ENCODE measurements around the gene LIPT1.
"Not testable (repeated sequence)": the region's sequence is repeated elsewhere in the genome, so short reads cannot be mapped to it uniquely, and the experiment has no call there.

The LIPT1 gene

DNA sequence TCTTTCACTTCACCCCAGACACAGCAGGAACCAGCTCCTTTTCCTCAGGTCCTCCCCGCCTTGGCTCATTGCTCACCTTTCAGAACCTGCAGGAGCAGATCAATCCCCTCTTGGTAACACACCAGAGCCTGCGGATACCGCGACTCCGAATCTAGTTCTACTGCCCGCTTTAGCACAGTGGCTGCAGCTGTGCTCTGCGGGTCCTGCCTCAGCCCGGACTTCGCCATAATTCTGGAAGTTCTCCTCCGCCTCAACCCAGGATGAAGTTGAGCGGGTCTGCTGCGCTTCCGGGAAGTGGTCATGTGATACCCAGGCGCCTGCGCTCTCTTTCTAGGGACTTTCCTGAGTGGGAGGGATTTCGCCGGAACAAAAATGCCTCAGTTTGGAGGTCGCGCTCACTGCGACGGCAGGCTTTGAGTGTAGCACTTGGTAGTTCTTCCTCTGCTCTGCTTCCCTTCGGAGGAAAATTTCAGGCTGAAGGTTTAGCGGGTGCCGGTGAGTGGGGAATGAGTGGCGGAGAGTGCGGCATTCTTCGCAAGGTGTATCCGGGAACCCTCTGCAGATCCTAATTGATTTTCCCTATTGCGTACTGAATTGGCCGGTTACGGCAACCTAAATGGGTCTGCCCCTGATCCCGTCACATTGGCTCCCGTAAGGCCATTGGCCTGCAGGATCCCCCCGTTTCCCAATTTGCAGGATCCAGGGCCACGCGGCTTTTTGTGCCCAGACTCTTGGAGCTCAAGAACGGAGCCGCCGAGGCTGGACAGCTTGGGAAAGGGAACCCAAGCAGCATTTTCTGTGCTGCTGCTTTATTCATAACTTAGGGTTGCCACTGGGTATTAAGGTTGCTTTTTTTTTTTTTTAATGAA lies 26.2 kb downstream of the LIPT1 start, which contains the start of the genes MITD1 and MRPL30:
TSS of gene MITD1 (minus strand) at position 304 of the 869 bp plus-strand sequence. CDS start at position 227, 77 bp downstream.
TSS of gene MRPL30 (plus strand) at position 430 of the 869 bp plus-strand sequence. CDS start 5,020 bp downstream, outside the sequence.
- DNase-seq = peak; percentile 92 to 94

DNA sequence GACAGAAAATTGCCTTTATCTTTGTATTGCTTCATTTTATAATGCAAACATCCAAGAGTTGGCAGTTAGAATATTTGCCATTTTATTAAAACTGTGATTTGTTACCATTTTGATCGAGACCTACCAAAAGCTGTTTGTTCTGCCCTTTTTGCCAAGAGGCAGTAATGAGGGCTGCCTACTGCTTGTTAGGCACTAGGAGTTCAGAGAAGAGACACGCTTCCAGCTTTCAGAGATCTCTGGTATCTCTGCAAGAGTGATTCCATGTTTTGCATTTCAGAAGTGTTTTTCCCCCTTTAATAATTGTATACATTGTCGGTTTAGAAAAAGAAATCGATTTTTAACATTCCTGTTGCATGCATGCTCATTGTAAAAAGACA lies 26.8 kb downstream of the LIPT1 start:
- DNase-seq = no peak

DNA sequence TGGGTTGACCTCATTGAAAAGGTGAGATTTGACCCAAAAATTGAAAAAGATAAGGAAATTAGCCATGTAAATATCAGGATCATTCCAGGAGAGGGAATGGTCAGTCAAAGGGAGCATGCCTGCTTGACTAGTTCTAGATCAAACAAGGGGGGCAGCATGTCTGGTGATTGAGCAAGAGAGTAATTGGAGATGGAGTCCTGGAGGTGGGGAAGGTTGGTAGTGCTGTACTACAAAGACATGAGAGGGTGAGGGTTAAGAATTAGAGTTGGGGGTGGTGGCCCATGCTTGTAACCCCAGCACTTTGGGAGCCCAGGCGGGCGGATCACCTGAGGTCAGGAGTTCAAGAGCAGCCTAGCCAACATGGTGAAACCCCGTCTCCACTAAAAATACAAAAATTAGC lies 28.3 kb downstream of the LIPT1 start:
- DNase-seq = no peak

DNA sequence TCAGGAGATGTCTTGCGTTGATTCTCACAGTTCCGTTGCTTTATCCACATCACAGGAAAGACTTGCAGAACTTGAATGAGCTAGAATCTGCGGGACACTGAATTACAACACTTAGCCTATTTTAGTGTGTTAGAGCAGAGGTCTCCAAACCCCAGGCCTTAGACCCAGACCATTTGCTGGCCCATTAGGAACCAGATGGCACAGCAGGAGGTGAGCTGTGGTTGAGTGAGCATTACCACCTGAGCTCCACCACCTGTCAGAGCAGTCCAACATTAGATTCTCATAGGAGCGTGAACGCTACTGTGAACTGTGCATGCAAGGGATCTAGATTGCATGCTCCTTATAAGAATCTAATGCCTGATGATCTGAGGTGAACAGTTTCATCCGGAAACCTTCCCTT lies 30.0 kb downstream of the LIPT1 start:
- no peak for DNase-seq

DNA sequence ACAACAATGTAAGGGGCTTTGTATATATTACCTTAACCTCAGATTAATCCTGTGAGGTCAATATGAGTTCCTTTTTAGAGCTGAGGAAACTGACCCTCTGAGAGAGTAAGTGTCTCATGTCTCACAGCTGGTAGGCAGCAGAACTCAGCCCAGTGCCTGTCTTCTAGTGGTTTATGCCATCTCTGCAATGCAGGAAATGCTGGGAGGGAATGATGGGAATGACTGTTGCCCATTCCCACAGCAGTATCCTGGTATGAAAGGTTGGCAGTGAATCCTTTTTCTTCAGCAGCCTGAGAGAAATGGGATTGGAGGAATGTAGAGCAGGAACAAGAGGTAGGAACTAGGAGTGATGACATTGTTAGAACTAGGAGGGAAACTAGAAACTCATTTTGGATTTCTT lies 32.2 kb downstream of the LIPT1 start:
- no peak for DNase-seq

DNA sequence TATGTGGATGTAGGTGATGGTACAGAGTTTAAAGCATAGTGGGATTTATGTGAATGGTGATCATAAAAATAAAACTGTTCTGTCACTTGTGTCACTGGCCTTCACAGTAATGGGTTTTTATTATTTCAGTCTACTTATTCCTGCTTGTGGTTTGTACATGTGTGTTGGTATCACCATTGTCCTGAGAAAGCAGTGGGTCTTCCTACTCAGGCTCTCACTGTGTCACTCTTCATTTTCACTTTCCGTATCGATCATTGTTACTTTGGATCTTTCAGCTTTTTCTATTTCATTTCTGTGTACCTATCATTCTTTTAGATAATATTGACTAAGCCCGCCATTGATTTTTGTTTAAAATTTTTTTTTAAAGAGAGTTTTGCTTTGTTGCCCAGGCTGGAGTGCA lies 33.6 kb downstream of the LIPT1 start:
- no peak for DNase-seq

DNA sequence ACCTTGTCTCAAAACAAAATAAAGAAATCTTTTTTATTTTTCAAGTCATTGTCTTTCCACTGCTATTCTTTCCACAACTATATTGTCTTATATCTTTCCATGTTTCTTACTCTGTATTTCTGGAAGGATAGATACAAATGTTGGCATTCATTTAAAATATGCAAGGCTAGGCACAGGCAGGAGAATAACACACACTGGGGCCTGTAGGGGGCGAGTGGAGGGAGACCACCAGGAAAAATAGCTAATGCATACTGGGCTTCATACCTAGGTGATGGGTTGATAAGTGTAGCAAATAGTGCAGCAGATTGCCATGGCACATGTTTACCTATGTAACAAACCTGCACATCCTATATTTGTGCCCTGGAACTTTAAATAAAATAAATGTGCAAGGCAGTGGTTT lies 35.8 kb downstream of the LIPT1 start:
- DNase-seq = no peak

DNA sequence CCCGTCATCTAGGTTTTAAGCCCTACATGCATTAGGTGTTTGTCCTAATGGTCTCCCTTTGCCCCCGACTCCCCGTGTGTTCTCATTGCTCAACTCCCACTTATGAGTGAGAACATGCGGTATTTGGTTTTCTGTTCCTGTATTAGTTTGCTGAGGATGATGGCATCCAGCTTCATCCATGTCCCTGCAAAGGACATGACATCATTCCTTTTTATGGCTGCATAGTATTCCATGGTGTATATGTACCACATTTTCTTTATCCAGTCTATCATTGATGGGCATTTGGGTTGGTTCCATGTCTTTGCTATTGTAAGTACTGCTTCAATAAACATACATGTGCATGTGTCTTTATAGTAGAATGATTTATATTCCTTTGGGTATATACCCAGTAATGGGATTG lies 37.6 kb downstream of the LIPT1 start:
- not testable (repeated sequence) for DNase-seq

DNA sequence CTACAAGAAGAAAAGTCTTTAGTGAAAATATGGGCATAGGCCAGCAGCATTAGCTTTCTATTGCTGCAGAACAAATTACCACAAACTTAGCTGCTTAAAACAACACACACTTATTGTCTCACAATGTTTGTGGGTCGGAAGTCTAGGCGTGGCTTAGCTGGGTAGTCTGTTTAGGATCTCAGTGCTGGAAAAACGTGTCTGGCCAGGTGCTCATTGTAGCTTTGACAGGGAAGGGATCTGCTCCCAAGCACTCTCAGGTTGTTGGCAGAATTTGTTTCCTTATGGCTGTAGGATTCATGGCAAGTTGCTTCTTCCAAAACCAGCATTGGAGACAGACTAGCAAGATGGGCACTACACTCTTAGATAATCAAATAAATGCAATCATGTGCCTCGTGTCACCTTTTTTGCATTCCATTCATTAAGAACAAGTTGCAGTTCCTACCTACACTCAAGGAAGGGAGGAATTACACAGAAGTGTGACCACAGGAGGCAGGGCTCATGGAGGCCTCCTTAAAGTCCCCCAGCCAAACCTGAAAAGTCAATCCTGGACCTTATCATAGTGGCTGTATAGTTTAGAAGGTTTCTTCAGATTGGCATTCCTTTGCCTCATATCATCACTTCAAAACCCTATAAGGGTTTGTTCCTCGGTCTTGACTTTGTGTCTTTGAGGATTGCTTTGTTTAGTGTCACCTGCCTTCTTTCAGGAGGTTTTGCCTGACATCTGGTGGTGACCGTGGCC lies 43.5 kb downstream of the LIPT1 start:
- DNase-seq = no peak

DNA sequence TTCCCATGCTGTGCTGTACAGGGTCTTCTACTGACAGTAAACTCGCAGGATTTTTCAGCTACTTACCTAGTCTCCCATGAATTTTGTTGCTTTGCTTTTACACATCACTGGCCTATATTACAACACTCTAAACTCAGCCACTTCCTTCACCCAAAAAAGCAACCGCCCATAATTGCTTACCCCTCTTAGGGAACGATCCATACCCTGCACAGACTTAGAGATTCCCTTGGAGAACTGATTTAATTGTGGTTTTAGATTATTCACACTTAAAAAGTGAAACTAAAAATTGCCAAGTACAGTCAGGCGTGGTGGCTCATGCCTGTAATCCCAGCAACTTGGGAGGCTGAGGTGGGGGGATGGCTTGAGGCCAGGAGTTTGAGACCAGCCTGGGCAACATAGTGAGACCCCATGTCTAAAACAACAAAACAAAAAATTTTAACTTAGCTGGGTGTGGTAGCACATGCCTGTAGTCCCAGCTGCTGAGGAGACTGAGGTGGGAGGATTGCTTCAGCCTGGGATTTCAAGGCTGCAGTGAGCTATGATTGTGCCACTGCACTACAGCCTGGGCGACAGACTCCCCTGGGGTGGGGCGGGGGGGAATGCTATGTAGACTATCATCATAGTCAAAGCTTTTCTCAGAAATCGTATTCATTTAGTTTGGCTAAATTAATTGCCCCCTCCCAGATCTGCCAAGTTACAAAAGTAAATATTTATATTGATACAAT lies 45.5 kb downstream of the LIPT1 start:
- DNase-seq = no peak

DNA sequence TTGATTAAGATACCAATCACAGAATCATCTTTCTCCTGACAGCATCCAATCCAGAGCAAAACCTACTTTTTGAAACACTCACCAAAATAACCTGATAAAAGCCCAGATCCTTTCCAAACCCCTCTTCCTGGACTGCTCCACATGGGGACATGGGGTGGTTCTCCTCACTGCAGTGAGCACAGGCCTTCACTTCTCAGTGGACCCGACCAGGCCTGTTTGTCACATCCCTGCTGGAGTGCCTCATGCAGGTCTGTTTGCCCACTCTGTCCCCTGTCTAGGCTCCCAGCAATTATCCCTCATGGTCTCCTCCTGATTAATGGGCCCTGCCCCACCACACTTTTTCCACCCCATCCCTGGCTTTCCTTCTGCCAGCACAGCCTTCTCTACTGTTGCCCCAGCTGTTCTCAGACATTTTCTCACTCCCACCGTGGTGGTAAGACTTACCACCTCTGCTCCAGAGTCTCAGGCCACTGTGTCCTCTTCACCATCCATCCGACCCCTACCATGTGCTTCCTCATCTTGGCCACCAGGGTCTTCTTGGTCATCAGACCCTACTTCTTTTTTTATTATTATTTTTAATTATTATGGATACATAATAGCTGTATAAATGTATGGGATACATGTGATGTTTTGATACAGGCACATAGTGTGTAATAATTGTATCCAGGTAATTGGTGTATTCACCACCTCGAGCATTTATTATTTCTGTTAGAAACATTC lies 47.4 kb downstream of the LIPT1 start:
- DNase-seq = no peak

DNA sequence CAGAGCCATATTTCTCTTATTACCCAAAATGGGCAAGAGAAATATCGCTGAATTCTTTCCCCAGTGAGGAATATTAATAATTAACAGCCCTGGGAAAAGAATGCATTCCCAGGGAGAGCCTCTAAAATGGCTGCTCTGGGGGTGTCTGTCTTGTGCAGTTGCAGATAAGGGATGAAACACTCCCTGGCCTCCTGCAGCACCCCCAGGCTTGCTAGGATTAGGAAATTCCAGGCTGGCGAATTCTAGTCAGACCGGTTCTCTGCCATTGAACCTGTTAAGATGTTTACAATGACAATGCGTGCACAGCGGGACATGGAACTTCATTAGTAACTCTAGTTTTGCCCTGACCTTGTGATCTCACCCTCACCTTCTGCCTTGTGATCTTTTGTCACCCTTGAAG lies 50.7 kb downstream of the LIPT1 start:
- no peak for DNase-seq
